ENCODE data around the gene RHD. TPM values are rescaled to one million over a fixed set of nuclear protein-coding genes. Genes with fewer than 3 reads are reported as not detected.

The RHD gene
- total RNA-seq, 1 experiment from 2014 or later = 1.3 TPM

GRCh38 chr1:25222606-25223005 is 49.7 kb upstream of the RHD start:
- Histone ChIP-seq H3K79me2 (ENCODE audit: insufficient read depth, low read length) (no peaks in the 10 kb centered on the region), H3K9me3 (ENCODE audit: control insufficient read depth, low read depth, low read length) (no peaks in the 10 kb centered on the region), H3T11ph (ENCODE audit: low read length) (no peak overlapping the region), H2BK5ac (ENCODE audit: insufficient read length, low read length) (no peak overlapping the region), H3K79me1 (ENCODE audit: insufficient read depth, low read depth, low read length, poor library complexity, severe bottlenecking) (no peaks in the 10 kb centered on the region), H3K27me3 (ENCODE audit: insufficient read depth, low read length) (no peaks in the 10 kb centered on the region), H2BK12ac (ENCODE audit: insufficient read length, low read depth, low read length) (no peak overlapping the region), H4K5ac (ENCODE audit: insufficient read length, low read depth, low read length) (no peak overlapping the region), H3K9ac (ENCODE audit: extremely low read depth, insufficient read length, low read length) (no peak overlapping the region), H3K18ac (ENCODE audit: insufficient read length, low read depth, low read length) (no peak overlapping the region), H3K23ac (ENCODE audit: insufficient read length, low read depth, low read length) (no peak overlapping the region), H2AFZ (ENCODE audit: low read length) (no peak overlapping the region), H3K4ac (ENCODE audit: low read depth, low read length) (no peak overlapping the region), H4K20me1 (ENCODE audit: control insufficient read depth, insufficient read depth, insufficient read length) (no peaks in the 10 kb centered on the region), H3K27ac (ENCODE audit: insufficient read length, low read depth, low read length) (no peak overlapping the region), H3K4me1 (ENCODE audit: insufficient read depth, low read length) (no peaks in the 10 kb centered on the region), H3K14ac (ENCODE audit: insufficient read depth, low read length) (no peak overlapping the region), H2BK15ac (ENCODE audit: low read depth, low read length) (no peak overlapping the region), H3K23me2 (ENCODE audit: insufficient read length, low read depth, low read length, poor library complexity, severe bottlenecking) (no peaks in the 10 kb centered on the region), H2AK5ac (ENCODE audit: insufficient read length, low read length) (no peak overlapping the region), H3K4me2 (ENCODE audit: insufficient read depth, insufficient read length, low read length) (no peak overlapping the region), H4K8ac (replicated peaks; ENCODE audit: insufficient read length, low read depth, low read length) (no peak overlapping the region), H2BK20ac (ENCODE audit: low read depth, low read length, poor library complexity, severe bottlenecking) (no peak overlapping the region), H4K91ac (ENCODE audit: insufficient read length, low read depth, low read length) (no peak overlapping the region), H3K56ac (ENCODE audit: insufficient read length, low read depth, low read length) (no peak overlapping the region), H2BK120ac (ENCODE audit: low read depth, low read length, poor library complexity, severe bottlenecking) (no peak overlapping the region)
- H3K27me3 Mint-ChIP-seq (ENCODE audit: low read depth) = no peaks in the 10 kb centered on the region
- no peak for TF ChIP-seq CTCF (conservative IDR thresholded peaks at IDR 0.05)
- no peak overlapping the region for H3K4me3 Mint-ChIP-seq
- no peaks in the 10 kb centered on the region for H3K4me1 Mint-ChIP-seq
- H3K9me3 Mint-ChIP-seq = no peaks in the 10 kb centered on the region
- DNase-seq = no peak
- WGBS (ENCODE audit: extremely low coverage, insufficient read length, low lambda C conversion rate) = no CpG with 5 or more reads among the region's 4 CpGs
- no peak overlapping the region for H3K27ac Mint-ChIP-seq
- peaks cover 13 to 57% (median 51%) of the 10 kb centered on the region in 3 experiments; a peak in 6 of 7 replicates for H3K36me3 Mint-ChIP-seq (ENCODE audit: insufficient read depth in 1 of 3, low read depth in 3 of 3)
